PC-3 (cell line): ENCODE measurements around the gene TMEM161B. TPM values are rescaled to one million over a fixed set of nuclear protein-coding genes. Genes with fewer than 3 reads are reported as not detected.

ENCODE experiments used
- ATAC-seq: fragments of 200-7000 bp; cut with Tn5 transposase; 2 replicates; pipeline ENCODE4 v1.9.1; 2020; ENCODE audit warnings: mild to moderate bottlenecking, moderate library complexity
- BruUV-seq: library from RNA; stranded (reverse); fragments of 400-500 nt; replicated peaks from 2 replicates; lab custom pipeline; 2021; lab: Mats Ljungman, UMichigan
- CTCF ChIA-PET: fragments of 300-600 bp; sonication (Branson Sonifier 250); formaldehyde crosslinking; loops from one replicate; lab custom pipeline; 2022; ENCODE audit warnings: antibody characterized with exemption; lab: Charles Lee
- POLR2A ChIA-PET: fragments of 300-600 bp; sonication (Branson Sonifier 250); formaldehyde crosslinking; loops from one replicate; lab custom pipeline; 2022; ENCODE audit warnings: antibody characterized with exemption; ENCODE audit not compliant: unreplicated experiment; lab: Charles Lee
- DNase-seq: peaks from one replicate; pipeline ENCODE4 v3.0.0-alpha.2; 2015
- H2AFZ ChIP-seq: fragments of 300-600 bp; sonication (generic); 2 replicates; pipeline ENCODE4 v1.6.0; 2016; ENCODE audit warnings: antibody characterized with exemption, low read length
- H3F3A ChIP-seq: fragments of 300-600 bp; sonication (generic); one replicate; pipeline ENCODE4 v1.6.0; 2017; ENCODE audit warnings: antibody characterized with exemption, low read length, control low read depth, mild to moderate bottlenecking; ENCODE audit not compliant: unreplicated experiment
- H3K27ac ChIP-seq: fragments of 300-600 bp; sonication (generic); 2 replicates; pipeline ENCODE4 v1.5.1; 2016; ENCODE audit warnings: mild to moderate bottlenecking, low read length
- H3K27me3 ChIP-seq: fragments of 300-600 bp; sonication (generic); 2 replicates; pipeline ENCODE4 v1.6.1; 2016; ENCODE audit warnings: low read length, mixed read lengths
- H3K36me3 ChIP-seq: fragments of 300-600 bp; sonication (generic); 2 replicates; pipeline ENCODE4 v1.6.1; 2016; ENCODE audit warnings: low read depth, mixed run types, low read length, mixed read lengths
- H3K4me1 ChIP-seq: fragments of 300-600 bp; sonication (generic); 2 replicates; pipeline ENCODE4 v1.5.1; 2016; ENCODE audit warnings: low read length; ENCODE audit not compliant: insufficient read depth
- H3K4me2 ChIP-seq: fragments of 300-600 bp; sonication (generic); 2 replicates; pipeline ENCODE4 v1.6.0; 2016; ENCODE audit warnings: low read length
- H3K4me3 ChIP-seq: fragments of 300-600 bp; sonication (generic); 2 replicates; pipeline ENCODE4 v1.5.1; 2016; ENCODE audit warnings: mild to moderate bottlenecking, low read length, mixed read lengths
- H3K79me2 ChIP-seq: fragments of 300-600 bp; sonication (generic); 2 replicates; pipeline ENCODE4 v1.6.1; 2017; ENCODE audit warnings: low read length, mixed read lengths
- H3K9ac ChIP-seq: fragments of 300-600 bp; sonication (generic); 2 replicates; pipeline ENCODE4 v1.6.0; 2016; ENCODE audit warnings: mild to moderate bottlenecking, low read length
- H3K9me2 ChIP-seq: fragments of 300-600 bp; sonication (generic); replicated peaks from 2 replicates; pipeline ENCODE4 v1.6.1; 2016; ENCODE audit warnings: mixed run types, low read length, mixed read lengths
- H3K9me3 ChIP-seq: fragments of 300-600 bp; sonication (generic); 2 replicates; pipeline ENCODE4 v1.6.1; 2016; ENCODE audit warnings: low read length, mixed read lengths
- H4K20me1 ChIP-seq: fragments of 300-600 bp; sonication (generic); 2 replicates; pipeline ENCODE4 v1.6.1; 2016; ENCODE audit warnings: low read length, mixed read lengths
- EZH2 ChIP-seq: fragments of 300-600 bp; sonication (generic); IDR thresholded peaks from one replicate; pipeline ENCODE4 v1.6.1; 2017; ENCODE audit warnings: antibody characterized with exemption, mild to moderate bottlenecking, low read length; ENCODE audit not compliant: unreplicated experiment
- EZH2phosphoT487 ChIP-seq: fragments of 300-600 bp; sonication (generic); IDR thresholded peaks from 2 replicates; pipeline ENCODE4 v1.6.1; 2018; ENCODE audit warnings: mild to moderate bottlenecking, antibody characterized with exemption, low read length, borderline replicate concordance
- intact Hi-C: fragments of 100-400 bp; cut with micrococcal nuclease; formaldehyde crosslinking; loops from 2 replicates; pipeline ENCODE4 v1.9.0; 2023
- total RNA-seq: library from RNA; depleted of rRNA; stranded (reverse); fragments of >200 nt; gene quantifications from 2 replicates; pipeline ENCODE4 v1.2.3, GENCODE V29; 2014
- TF ChIP-seq, protein P1 (sequence below): fragments of 300-600 bp; sonication (generic); conservative IDR thresholded peaks from 2 replicates; pipeline ENCODE4 v1.5.1; 2017; ENCODE audit warnings: antibody characterized with exemption, low read depth, mild to moderate bottlenecking, low read length

Gene TMEM161B
- total RNA-seq, 1 experiment from 2014 or later = 11.5 TPM

DNA sequence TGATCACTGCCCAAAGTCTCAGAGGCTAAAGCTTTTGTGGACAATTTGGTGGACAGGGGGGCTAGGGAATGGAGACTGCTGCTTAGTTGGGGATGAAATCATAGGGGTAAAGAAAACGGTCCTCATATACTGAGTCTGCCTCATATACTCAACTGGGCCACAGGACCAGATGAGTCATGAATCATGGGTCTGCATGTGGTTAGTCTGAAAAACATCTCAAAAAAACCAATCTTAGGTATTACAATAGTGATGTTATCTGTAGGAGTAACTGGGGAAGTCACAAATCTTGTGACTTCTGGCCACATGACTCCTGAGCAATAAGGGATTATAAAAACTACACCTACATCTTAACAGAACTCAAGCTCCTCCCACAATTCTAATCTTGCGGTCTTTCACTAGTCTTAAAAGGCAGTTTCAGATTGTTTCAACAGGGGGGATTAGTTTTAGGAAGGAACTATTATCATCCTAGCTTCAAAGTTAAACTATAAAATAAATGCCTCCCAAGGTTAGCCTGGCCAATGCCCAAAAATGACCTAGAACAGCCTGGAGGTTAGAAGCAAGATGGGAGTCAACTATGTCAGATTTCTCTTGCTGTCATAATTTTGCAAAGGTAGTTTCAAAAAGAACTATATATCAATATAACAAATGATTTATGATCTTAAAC lies 17.5 kb downstream of the TMEM161B start:
- CTCF ChIA-PET = no interaction called here
- Histone ChIP-seq H3K4me3 (no peak overlapping the region), H2AFZ (no peak overlapping the region), H3K27ac (no peak overlapping the region), H3F3A (no peaks in the 10 kb centered on the region), H3K4me2 (no peak overlapping the region), H3K9me2 (no peaks in the 10 kb centered on the region), H3K27me3 (no peaks in the 10 kb centered on the region), H3K9me3 (no peaks in the 10 kb centered on the region), H3K79me2 (peaks cover 98% of the 10 kb centered on the region), H3K36me3 (peaks cover 14% of the 10 kb centered on the region; the same call in 1 of the 2 replicates), H3K9ac (no peak overlapping the region), H4K20me1 (no peaks in the 10 kb centered on the region), H3K4me1 (peaks cover 7% of the 10 kb centered on the region)
- TF ChIP-seq EZH2phosphoT487 (no peak), EZH2 (no peak)
- TF ChIP-seq, protein P1, sequence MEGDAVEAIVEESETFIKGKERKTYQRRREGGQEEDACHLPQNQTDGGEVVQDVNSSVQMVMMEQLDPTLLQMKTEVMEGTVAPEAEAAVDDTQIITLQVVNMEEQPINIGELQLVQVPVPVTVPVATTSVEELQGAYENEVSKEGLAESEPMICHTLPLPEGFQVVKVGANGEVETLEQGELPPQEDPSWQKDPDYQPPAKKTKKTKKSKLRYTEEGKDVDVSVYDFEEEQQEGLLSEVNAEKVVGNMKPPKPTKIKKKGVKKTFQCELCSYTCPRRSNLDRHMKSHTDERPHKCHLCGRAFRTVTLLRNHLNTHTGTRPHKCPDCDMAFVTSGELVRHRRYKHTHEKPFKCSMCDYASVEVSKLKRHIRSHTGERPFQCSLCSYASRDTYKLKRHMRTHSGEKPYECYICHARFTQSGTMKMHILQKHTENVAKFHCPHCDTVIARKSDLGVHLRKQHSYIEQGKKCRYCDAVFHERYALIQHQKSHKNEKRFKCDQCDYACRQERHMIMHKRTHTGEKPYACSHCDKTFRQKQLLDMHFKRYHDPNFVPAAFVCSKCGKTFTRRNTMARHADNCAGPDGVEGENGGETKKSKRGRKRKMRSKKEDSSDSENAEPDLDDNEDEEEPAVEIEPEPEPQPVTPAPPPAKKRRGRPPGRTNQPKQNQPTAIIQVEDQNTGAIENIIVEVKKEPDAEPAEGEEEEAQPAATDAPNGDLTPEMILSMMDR = no peak
- POLR2A ChIA-PET = no interaction called here
- intact Hi-C loops = no loop called here
- BruUV-seq = no TSS peak
- DNase-seq (no peak), ATAC-seq (no peak)

DNA sequence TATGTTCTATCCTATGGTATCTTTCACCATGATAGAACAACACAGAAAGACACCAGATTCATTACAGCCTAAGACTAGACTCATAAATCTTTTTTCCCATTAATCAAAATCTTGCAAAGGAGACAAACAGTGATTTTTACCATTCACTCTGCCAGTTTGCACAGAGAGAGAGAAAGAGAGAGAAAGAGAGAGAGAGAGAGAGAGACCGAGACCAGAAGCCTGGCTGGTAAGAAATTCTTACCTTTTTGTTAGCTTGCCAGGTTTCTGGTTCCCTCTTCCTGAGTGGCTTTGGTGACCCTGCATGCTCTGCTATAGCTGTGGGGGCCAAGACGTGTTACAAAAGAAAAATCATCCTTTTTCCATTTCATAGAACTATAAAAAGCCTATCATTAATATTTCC lies 18.6 kb downstream of the TMEM161B start:
- no peak for TF ChIP-seq EZH2
- TF ChIP-seq EZH2phosphoT487 = no peak
- TF ChIP-seq, protein P1 = no peak
- no peak overlapping the region for H3K4me3 ChIP-seq
- H3K9me2 ChIP-seq = no peaks in the 10 kb centered on the region
- peaks cover 19% of the 10 kb centered on the region for H3K4me1 ChIP-seq
- H3K36me3 ChIP-seq = peaks cover 12% of the 10 kb centered on the region; the same call in 1 of the 2 replicates
- peaks cover 8% of the 10 kb centered on the region for H3F3A ChIP-seq
- ChIA-PET CTCF (interaction anchor here (0.5 kb wide), 1 partner anchor 306 kb away, joined by 3 read pairs; no protein-coding TSS in a partner anchor), POLR2A (no interaction called here)
- ATAC-seq (no peak), DNase-seq (no peak)
- no peak overlapping the region for H2AFZ ChIP-seq
- H3K27me3 ChIP-seq = no peaks in the 10 kb centered on the region
- no peaks in the 10 kb centered on the region for H4K20me1 ChIP-seq
- no peak overlapping the region for H3K4me2 ChIP-seq
- no peak overlapping the region for H3K9ac ChIP-seq
- H3K9me3 ChIP-seq = no peaks in the 10 kb centered on the region
- intact Hi-C loops = no loop called here
- no peak overlapping the region for H3K27ac ChIP-seq
- BruUV-seq = no TSS peak
- H3K79me2 ChIP-seq = peaks cover 93% of the 10 kb centered on the region

DNA sequence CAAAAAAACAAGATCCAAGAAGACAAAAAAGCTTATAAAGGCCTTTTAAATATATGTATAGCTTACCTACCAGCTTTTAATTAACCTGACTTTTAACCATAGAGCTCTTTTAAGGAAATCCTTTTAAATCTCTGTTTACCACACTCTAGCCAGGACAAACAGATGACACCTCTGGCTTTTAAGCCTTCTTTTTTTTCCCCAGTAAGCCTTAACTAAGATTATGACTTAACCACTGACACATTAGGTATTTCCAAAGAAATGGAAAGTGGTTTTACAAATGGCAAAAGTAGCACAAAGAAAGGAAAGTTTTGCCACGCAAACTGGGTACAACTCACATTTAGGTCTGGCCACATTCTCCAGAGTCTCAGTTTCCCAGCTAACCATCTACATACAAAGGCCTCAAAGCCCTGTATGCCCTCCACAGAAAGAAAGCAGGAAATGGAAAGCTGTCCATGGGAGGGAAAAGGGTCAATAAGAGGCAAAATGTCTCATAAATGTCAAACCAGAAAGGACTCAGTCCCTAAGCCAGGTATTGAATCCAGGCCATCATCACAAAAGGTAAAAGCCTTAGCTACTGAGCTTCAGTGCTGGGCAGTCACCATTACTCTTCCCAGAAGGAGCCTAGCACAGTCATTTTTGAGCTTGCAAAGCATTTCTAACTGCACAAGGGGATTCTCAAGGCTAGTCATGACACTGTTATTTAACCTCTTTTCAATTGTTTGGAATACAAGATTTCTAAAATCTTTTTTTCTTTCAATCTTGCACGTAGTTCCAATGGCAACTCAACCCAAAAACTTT lies 19.7 kb downstream of the TMEM161B start:
- no peaks in the 10 kb centered on the region for H4K20me1 ChIP-seq
- TF ChIP-seq EZH2phosphoT487 (no peak), EZH2 (no peak)
- TF ChIP-seq, protein P1 = no peak
- CTCF ChIA-PET = no interaction called here
- no peak overlapping the region for H3K4me2 ChIP-seq
- no peak for ATAC-seq
- BruUV-seq = no TSS peak
- peaks cover 9% of the 10 kb centered on the region; the same call in 1 of the 2 replicates for H3K36me3 ChIP-seq
- peaks cover 28% of the 10 kb centered on the region for H3K4me1 ChIP-seq
- peaks cover 8% of the 10 kb centered on the region for H3F3A ChIP-seq
- intact Hi-C loops = no loop called here
- H3K4me3 ChIP-seq = no peak overlapping the region
- no peaks in the 10 kb centered on the region for H3K27me3 ChIP-seq
- no peaks in the 10 kb centered on the region for H3K9me3 ChIP-seq
- POLR2A ChIA-PET = no interaction called here
- H3K79me2 ChIP-seq = peaks cover 88% of the 10 kb centered on the region
- no peak for DNase-seq
- H3K27ac ChIP-seq = no peak overlapping the region
- no peak overlapping the region for H3K9ac ChIP-seq
- no peak overlapping the region for H2AFZ ChIP-seq
- no peaks in the 10 kb centered on the region for H3K9me2 ChIP-seq
